Measurements from ENCODE around the gene GRM3. TPM values are rescaled to one million over a fixed set of nuclear protein-coding genes. Genes with fewer than 3 reads are reported as not detected.

Gene GRM3
- total RNA-seq, 2 donors from 2014 or later: not detected

GRCh38 chr7:86664991-86665390, 21.3 kb downstream of the GRM3 start:
- no peak overlapping the region for H3K4me3 ChIP-seq
- ATAC-seq (ENCODE audit: insufficient number of reproducible peaks, low FRiP score, low read depth) (no peak), DNase-seq (ENCODE audit: low spot score) (no peak)
- no peaks in the 10 kb centered on the region for H3K9me3 ChIP-seq
- no peaks in the 10 kb centered on the region for H3K4me1 ChIP-seq (ENCODE audit: control insufficient read depth in 1 of 2, low read depth in 2 of 2)
- no peak overlapping the region for H3K27ac ChIP-seq
- no peaks in the 10 kb centered on the region for H3K36me3 ChIP-seq
- no peak for TF ChIP-seq CTCF (IDR thresholded peaks at IDR 0.05)
- H3K27me3 ChIP-seq (replicated peaks; ENCODE audit: insufficient read depth): no peaks in the 10 kb centered on the region

DNA sequence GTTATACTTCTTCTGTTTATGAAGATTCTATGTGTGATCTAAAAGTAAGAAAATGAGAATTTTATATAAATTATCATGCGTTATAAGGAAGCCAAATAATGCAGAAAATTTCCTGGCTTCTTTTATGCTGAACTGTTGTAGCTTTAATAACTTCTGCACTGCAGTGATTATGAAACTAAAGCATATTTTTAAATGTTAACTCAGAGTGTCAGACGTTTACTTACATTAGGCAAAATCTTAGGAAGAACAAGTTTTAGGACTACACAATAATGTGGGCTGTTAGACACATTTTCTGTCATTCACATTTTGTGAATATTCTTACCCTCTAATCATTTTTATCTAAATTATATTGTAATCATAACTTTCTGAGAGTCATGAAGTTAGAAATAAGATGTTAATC, 22.0 kb downstream of the GRM3 start:
- ATAC-seq (ENCODE audit: insufficient number of reproducible peaks, low FRiP score, low read depth) (no peak), DNase-seq (ENCODE audit: low spot score) (no peak)
- H3K36me3 ChIP-seq: no peaks in the 10 kb centered on the region
- H3K9me3 ChIP-seq: no peaks in the 10 kb centered on the region
- no peaks in the 10 kb centered on the region for H3K27me3 ChIP-seq (replicated peaks; ENCODE audit: insufficient read depth)
- H3K4me3 ChIP-seq: no peak overlapping the region
- no peak overlapping the region for H3K27ac ChIP-seq
- H3K4me1 ChIP-seq (ENCODE audit: control insufficient read depth in 1 of 2, low read depth in 2 of 2): no peaks in the 10 kb centered on the region
- no peak for TF ChIP-seq CTCF (IDR thresholded peaks at IDR 0.05)

DNA sequence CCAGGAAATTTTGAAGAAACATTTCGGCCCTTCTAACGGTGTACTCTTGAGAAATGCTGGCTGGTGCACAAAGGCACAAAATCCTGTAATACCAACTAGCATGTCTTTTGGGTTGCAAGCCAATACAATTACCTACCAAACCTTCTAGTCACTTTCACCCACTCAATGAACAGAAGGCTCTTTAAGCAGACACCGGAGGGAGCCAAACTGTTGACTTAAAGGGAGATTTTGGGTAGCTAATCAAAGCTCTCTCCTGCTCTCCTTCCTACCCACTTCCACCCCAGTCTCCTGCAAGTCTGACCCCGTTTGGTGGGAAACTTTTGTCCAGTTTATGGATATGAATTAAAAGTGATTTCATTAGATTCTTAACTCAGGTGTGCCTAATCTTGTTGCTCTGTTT, 24.0 kb downstream of the GRM3 start:
- DNase-seq (ENCODE audit: low spot score): no peak
- no peaks in the 10 kb centered on the region for H3K27me3 ChIP-seq (replicated peaks; ENCODE audit: insufficient read depth)
- no peaks in the 10 kb centered on the region for H3K9me3 ChIP-seq
- H3K4me3 ChIP-seq: no peak overlapping the region
- H3K36me3 ChIP-seq: no peaks in the 10 kb centered on the region
- no peak overlapping the region for H3K27ac ChIP-seq
- H3K4me1 ChIP-seq (ENCODE audit: control insufficient read depth in 1 of 2, low read depth in 2 of 2): no peaks in the 10 kb centered on the region
- ATAC-seq (ENCODE audit: insufficient number of reproducible peaks, low FRiP score, low read depth): no peak
- no peak for TF ChIP-seq CTCF (IDR thresholded peaks at IDR 0.05)

DNA sequence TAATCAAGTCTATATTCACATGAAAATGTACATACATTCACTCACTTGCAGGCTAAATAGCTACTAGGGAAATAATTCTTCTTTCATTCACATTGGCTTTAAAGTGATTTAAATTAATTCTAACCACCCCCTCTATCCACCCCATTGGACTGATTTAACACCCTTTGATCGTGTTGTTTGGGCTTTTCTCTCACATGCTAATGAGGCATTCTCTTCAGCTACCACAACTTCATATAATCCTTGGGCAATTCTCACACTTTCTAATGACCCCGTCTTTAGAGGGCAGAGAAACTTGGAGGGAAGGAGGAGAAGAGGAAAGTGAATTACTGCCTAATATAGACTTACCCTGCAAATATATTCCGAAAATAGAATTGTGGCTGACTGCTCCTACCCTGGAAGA, 24.6 kb downstream of the GRM3 start:
- no peaks in the 10 kb centered on the region for H3K27me3 ChIP-seq (replicated peaks; ENCODE audit: insufficient read depth)
- no peaks in the 10 kb centered on the region for H3K4me1 ChIP-seq (ENCODE audit: control insufficient read depth in 1 of 2, low read depth in 2 of 2)
- DNase-seq (ENCODE audit: low spot score) (no peak), ATAC-seq (ENCODE audit: insufficient number of reproducible peaks, low FRiP score, low read depth) (no peak)
- H3K4me3 ChIP-seq: no peak overlapping the region
- H3K36me3 ChIP-seq: no peaks in the 10 kb centered on the region
- H3K9me3 ChIP-seq: no peaks in the 10 kb centered on the region
- no peak overlapping the region for H3K27ac ChIP-seq
- TF ChIP-seq CTCF (IDR thresholded peaks at IDR 0.05): no peak

DNA sequence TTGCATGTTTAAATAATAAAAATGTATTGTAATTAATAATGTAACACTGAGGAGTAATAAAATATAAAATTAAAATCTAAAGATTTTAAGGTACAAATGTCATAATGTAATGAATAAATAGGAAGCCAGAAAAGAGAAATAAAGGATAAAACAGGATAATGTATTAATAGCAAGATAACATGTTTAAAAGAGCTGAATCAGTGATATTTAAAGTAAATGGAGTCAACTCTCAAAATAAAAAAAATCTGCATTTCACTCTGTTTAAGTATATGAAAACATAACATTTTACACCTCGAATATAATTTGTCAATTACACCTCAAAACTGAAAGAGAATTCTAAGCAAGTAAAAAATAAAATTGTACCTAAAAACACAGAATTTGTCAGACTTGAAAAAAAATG, 44.1 kb downstream of the GRM3 start:
- TF ChIP-seq CTCF (IDR thresholded peaks at IDR 0.05): no peak
- Histone ChIP-seq H3K9me3 (no peaks in the 10 kb centered on the region), H3K27me3 (replicated peaks; ENCODE audit: insufficient read depth) (no peaks in the 10 kb centered on the region), H3K27ac (no peak overlapping the region), H3K4me1 (ENCODE audit: control insufficient read depth in 1 of 2, low read depth in 2 of 2) (no peaks in the 10 kb centered on the region), H3K4me3 (no peak overlapping the region), H3K36me3 (no peaks in the 10 kb centered on the region)
- ATAC-seq (ENCODE audit: insufficient number of reproducible peaks, low FRiP score, low read depth): no peak
- DNase-seq (ENCODE audit: low spot score): no peak
